Osteocyte (in vitro differentiated cells): ENCODE results near the gene CHST10. TPM values are rescaled to one million over a fixed set of nuclear protein-coding genes. Genes with fewer than 3 reads are reported as not detected.
A peak's percentile ranks its signal among the peaks of the same experiment; 100 is the strongest.
"Not testable (repeated sequence)": the region's sequence is repeated elsewhere in the genome, so short reads cannot be mapped to it uniquely, and the experiment has no call there.

Source experiments
- DNase-seq: peaks from one replicate; pipeline ENCODE4 v3.0.0; 2021; ENCODE audit warnings: mixed read lengths; ENCODE audit not compliant: unreplicated experiment; ENCODE audit errors: extremely low spot score
- H3K27ac Mint-ChIP-seq: one replicate; pipeline ENCODE4 v1.8.0; 2021; ENCODE audit warnings: mild to moderate bottlenecking, mixed read lengths; ENCODE audit not compliant: unreplicated experiment
- H3K27me3 Mint-ChIP-seq: one replicate; pipeline ENCODE4 v1.8.0; 2021; ENCODE audit warnings: mixed read lengths; ENCODE audit not compliant: unreplicated experiment
- H3K36me3 Mint-ChIP-seq: one replicate; pipeline ENCODE4 v1.8.0; 2021; ENCODE audit warnings: mixed read lengths; ENCODE audit not compliant: unreplicated experiment
- H3K4me1 Mint-ChIP-seq: one replicate; pipeline ENCODE4 v1.8.0; 2021; ENCODE audit warnings: mixed read lengths; ENCODE audit not compliant: unreplicated experiment
- H3K4me3 Mint-ChIP-seq: one replicate; pipeline ENCODE4 v1.8.0; 2021; ENCODE audit warnings: mild to moderate bottlenecking, moderate library complexity, mixed read lengths; ENCODE audit not compliant: unreplicated experiment
- H3K9me3 Mint-ChIP-seq: one replicate; pipeline ENCODE4 v1.8.0; 2021; ENCODE audit warnings: mixed read lengths; ENCODE audit not compliant: unreplicated experiment
- CTCF ChIP-seq: fragments of 200-600 bp; sonication (generic); IDR thresholded peaks from 2 replicates; pipeline ENCODE4 v1.5.0; 2021; ENCODE audit warnings: antibody characterized with exemption, mild to moderate bottlenecking, moderate library complexity
- long read RNA-seq: library from polyadenylated mRNA; unstranded; transcript quantifications from one replicate; pipeline ENCODE4 v2.0.0, GENCODE V29; 2021
- total RNA-seq: library from RNA; stranded (reverse); gene quantifications from 2 replicates; pipeline ENCODE4 v1.2.1, GENCODE V29; 2021

CHST10 gene
- total RNA-seq, result 14.4 and 17.3 TPM in 2 replicates
- long read RNA-seq, transcript CHST10-201 (7 exons, 2,842 nt), result major isoform, 13 of 26 reads
- long read RNA-seq, partial matches to known transcripts, result 5 of 26 reads
- long read RNA-seq, other reads (novel, unspliced or antisense), result 8 of 26 reads

- peak; percentile 87 for DNase-seq
- H3K36me3 Mint-ChIP-seq, result peaks cover 2% of the 10 kb centered on the region
Measured at GRCh38 chr2:100416935-100417710, at the start of gene CHST10. Gene CHST10, minus strand, starts transcription at chr2:100417668. Its CDS starts 10,993 bp downstream, at chr2:100406675.

GRCh38 chr2:100460904-100461530 lies 43.5 kb upstream of the CHST10 start:
- H3K36me3 Mint-ChIP-seq, result no peaks in the 10 kb centered on the region
- TF ChIP-seq CTCF, result no peak
- no peaks in the 10 kb centered on the region for H3K4me1 Mint-ChIP-seq
- no peak for DNase-seq
- H3K27ac Mint-ChIP-seq, result no peak overlapping the region
- H3K27me3 Mint-ChIP-seq, result peaks cover 25% of the 10 kb centered on the region
- no peak overlapping the region for H3K4me3 Mint-ChIP-seq
- H3K9me3 Mint-ChIP-seq, result peaks cover 10% of the 10 kb centered on the region

More at GRCh38 chr2:100416935-100417710, at the start of gene CHST10:
- Mint-ChIP-seq H3K9me3 (no peaks in the 10 kb centered on the region), H3K27me3 (no peaks in the 10 kb centered on the region), H3K27ac (peak within 1 kb of the TSS; percentile 81), H3K4me1 (peaks cover 20% of the 10 kb centered on the region), H3K4me3 (peak within 1 kb of the TSS; percentile 89)
- no peak for TF ChIP-seq CTCF

GRCh38 chr2:100456357-100456756 lies 38.9 kb upstream of the CHST10 start:
- H3K27me3 Mint-ChIP-seq, H3K4me3 Mint-ChIP-seq, DNase-seq, H3K4me1 Mint-ChIP-seq, H3K36me3 Mint-ChIP-seq, H3K27ac Mint-ChIP-seq: not testable (repeated sequence)
- H3K9me3 Mint-ChIP-seq, result peaks cover 24% of the 10 kb centered on the region

GRCh38 chr2:100453853-100454252 lies 36.4 kb upstream of the CHST10 start:
- no peak for TF ChIP-seq CTCF
- no peak for DNase-seq
- H3K4me1 Mint-ChIP-seq, result no peaks in the 10 kb centered on the region
- no peaks in the 10 kb centered on the region for H3K36me3 Mint-ChIP-seq
- H3K27ac Mint-ChIP-seq, result no peak overlapping the region
- peaks cover 20% of the 10 kb centered on the region for H3K9me3 Mint-ChIP-seq
- H3K27me3 Mint-ChIP-seq, result peaks cover 6% of the 10 kb centered on the region
- no peak overlapping the region for H3K4me3 Mint-ChIP-seq

- no peak for TF ChIP-seq CTCF
- Mint-ChIP-seq H3K27me3 (peaks cover 12% of the 10 kb centered on the region), H3K36me3 (no peaks in the 10 kb centered on the region), H3K27ac (no peak overlapping the region), H3K4me1 (no peaks in the 10 kb centered on the region), H3K9me3 (peaks cover 16% of the 10 kb centered on the region), H3K4me3 (no peak overlapping the region)
- DNase-seq, result no peak
Measured at GRCh38 chr2:100451734-100452133, 34.3 kb upstream of the CHST10 start.
